Karpas-422 (cell line): ENCODE results near the gene MAPKBP1. TPM values are rescaled to one million over a fixed set of nuclear protein-coding genes. Genes with fewer than 3 reads are reported as not detected.

Source experiments
- DNase-seq: peaks from one replicate; pipeline ENCODE4 v3.0.0-alpha.2; 2015
- H2AFZ ChIP-seq: fragments of 200-600 bp; sonication (generic); 2 replicates; pipeline ENCODE4 v1.6.1; 2014; ENCODE audit warnings: antibody characterized with exemption, low read length, mixed read lengths
- H3K27ac ChIP-seq: fragments of 200-600 bp; sonication (generic); 2 replicates; pipeline ENCODE4 v1.5.1; 2014; ENCODE audit warnings: mild to moderate bottlenecking, low read length, moderate library complexity
- H3K27me3 ChIP-seq: fragments of 200-600 bp; sonication (generic); 2 replicates; pipeline ENCODE4 v1.6.1; 2014; ENCODE audit warnings: low read length, mixed read lengths
- H3K36me3 ChIP-seq: fragments of 200-600 bp; sonication (generic); 2 replicates; pipeline ENCODE4 v1.6.1; 2014; ENCODE audit warnings: low read length, mixed read lengths; ENCODE audit not compliant: insufficient read depth
- H3K4me1 ChIP-seq: fragments of 200-600 bp; sonication (generic); 2 replicates; pipeline ENCODE4 v1.6.1; 2014; ENCODE audit warnings: mild to moderate bottlenecking, low read length, mixed read lengths
- H3K4me2 ChIP-seq: fragments of 200-600 bp; sonication (generic); 2 replicates; pipeline ENCODE4 v1.6.1; 2014; ENCODE audit warnings: low read length, low read depth, mild to moderate bottlenecking; ENCODE audit not compliant: poor library complexity, severe bottlenecking
- H3K4me3 ChIP-seq: fragments of 200-600 bp; sonication (generic); 2 replicates; pipeline ENCODE4 v1.5.1; 2014; ENCODE audit warnings: mild to moderate bottlenecking, antibody characterized with exemption, low read length, mixed read lengths
- H3K79me2 ChIP-seq: fragments of 200-600 bp; sonication (generic); 2 replicates; pipeline ENCODE4 v1.6.1; 2014; ENCODE audit warnings: mild to moderate bottlenecking, low read length, mixed read lengths
- H3K9ac ChIP-seq: fragments of 200-600 bp; sonication (generic); 2 replicates; pipeline ENCODE4 v1.6.0; 2014; ENCODE audit warnings: low read length
- H3K9me2 ChIP-seq: fragments of 200-600 bp; sonication (generic), shearing (Covaris generic); replicated peaks from 2 replicates; pipeline ENCODE4 v1.6.0; 2014; ENCODE audit warnings: mild to moderate bottlenecking, low read length, moderate library complexity; ENCODE audit not compliant: insufficient read depth
- H3K9me3 ChIP-seq: fragments of 300-700, 200-600 bp; sonication (generic); 2 replicates; pipeline ENCODE4 v1.6.1; 2014; ENCODE audit warnings: low read length, mixed read lengths
- H4K20me1 ChIP-seq: fragments of 200-600 bp; sonication (generic); 2 replicates; pipeline ENCODE4 v1.6.1; 2014; ENCODE audit warnings: mild to moderate bottlenecking, antibody characterized with exemption, low read length, low read depth; ENCODE audit not compliant: insufficient read depth
- total RNA-seq: library from RNA; depleted of rRNA; stranded (reverse); fragments of >200 nt; shearing (Covaris generic); gene quantifications from 2 replicates; pipeline ENCODE4 v1.2.3, GENCODE V29; 2014; ENCODE audit warnings: low replicate concordance

The MAPKBP1 gene
- total RNA-seq, 1 experiment from 2014 or later, result 17.8 TPM

GRCh38 chr15:41822471-41822870, 48.2 kb downstream of the MAPKBP1 start:
- H3K79me2 ChIP-seq, result no peaks in the 10 kb centered on the region
- H3K4me2 ChIP-seq, result no peak overlapping the region
- H3K4me1 ChIP-seq, result peaks cover 3% of the 10 kb centered on the region
- no peak overlapping the region for H2AFZ ChIP-seq
- no peaks in the 10 kb centered on the region for H3K27me3 ChIP-seq
- no peaks in the 10 kb centered on the region for H3K9me2 ChIP-seq
- no peak for DNase-seq
- H3K4me3 ChIP-seq, result no peak overlapping the region
- H3K36me3 ChIP-seq, result no peaks in the 10 kb centered on the region
- H3K27ac ChIP-seq, result no peak overlapping the region
- H3K9me3 ChIP-seq, result no peaks in the 10 kb centered on the region
- no peaks in the 10 kb centered on the region for H4K20me1 ChIP-seq
- H3K9ac ChIP-seq, result no peak overlapping the region

GRCh38 chr15:41822957-41823356, 48.7 kb downstream of the MAPKBP1 start:
- DNase-seq, result no peak
- Histone ChIP-seq H3K27ac (no peak overlapping the region), H3K27me3 (no peaks in the 10 kb centered on the region), H4K20me1 (no peaks in the 10 kb centered on the region), H3K36me3 (no peaks in the 10 kb centered on the region), H3K4me2 (no peak overlapping the region), H3K4me1 (peaks cover 5% of the 10 kb centered on the region), H3K79me2 (no peaks in the 10 kb centered on the region), H3K4me3 (no peak overlapping the region), H2AFZ (no peak overlapping the region), H3K9me2 (no peaks in the 10 kb centered on the region), H3K9ac (no peak overlapping the region), H3K9me3 (no peaks in the 10 kb centered on the region)

- H3K27ac ChIP-seq, result no peak overlapping the region
Measured at GRCh38 chr15:41823502-41823901, 49.2 kb downstream of the MAPKBP1 start.

GRCh38 chr15:41824062-41824745, 49.9 kb downstream of the MAPKBP1 start:
- no peak for DNase-seq
- no peak overlapping the region for H2AFZ ChIP-seq
- no peaks in the 10 kb centered on the region for H3K9me3 ChIP-seq
- H3K4me3 ChIP-seq, result no peak overlapping the region
- no peak overlapping the region for H3K9ac ChIP-seq
- no peaks in the 10 kb centered on the region for H3K9me2 ChIP-seq
- no peak overlapping the region for H3K4me2 ChIP-seq
- no peaks in the 10 kb centered on the region for H3K27me3 ChIP-seq
- no peaks in the 10 kb centered on the region for H3K36me3 ChIP-seq
- H3K79me2 ChIP-seq, result no peaks in the 10 kb centered on the region
- H4K20me1 ChIP-seq, result no peaks in the 10 kb centered on the region
- peaks cover 11% of the 10 kb centered on the region for H3K4me1 ChIP-seq
- no peak overlapping the region for H3K27ac ChIP-seq

More at GRCh38 chr15:41823502-41823901, 49.2 kb downstream of the MAPKBP1 start:
- Histone ChIP-seq H3K9me3 (no peaks in the 10 kb centered on the region), H3K4me2 (no peak overlapping the region), H4K20me1 (no peaks in the 10 kb centered on the region), H3K79me2 (no peaks in the 10 kb centered on the region), H2AFZ (no peak overlapping the region), H3K27me3 (no peaks in the 10 kb centered on the region), H3K9ac (no peak overlapping the region), H3K9me2 (no peaks in the 10 kb centered on the region), H3K4me1 (peaks cover 6% of the 10 kb centered on the region), H3K36me3 (no peaks in the 10 kb centered on the region), H3K4me3 (no peak overlapping the region)
- DNase-seq, result no peak

- Histone ChIP-seq H3K4me3 (no peak overlapping the region), H3K79me2 (no peaks in the 10 kb centered on the region), H3K9ac (no peak overlapping the region), H3K4me2 (no peak overlapping the region), H3K9me2 (no peaks in the 10 kb centered on the region), H2AFZ (no peak overlapping the region), H3K4me1 (peaks cover 11% of the 10 kb centered on the region), H3K27me3 (no peaks in the 10 kb centered on the region), H3K36me3 (no peaks in the 10 kb centered on the region), H3K27ac (no peak overlapping the region), H4K20me1 (no peaks in the 10 kb centered on the region), H3K9me3 (no peaks in the 10 kb centered on the region)
- DNase-seq, result no peak
Measured at GRCh38 chr15:41825145-41825544, 50.9 kb downstream of the MAPKBP1 start.

- Histone ChIP-seq H4K20me1 (no peaks in the 10 kb centered on the region), H3K9me2 (no peaks in the 10 kb centered on the region), H3K9ac (no peak overlapping the region), H3K4me1 (peaks cover 11% of the 10 kb centered on the region), H3K9me3 (no peaks in the 10 kb centered on the region), H2AFZ (no peak overlapping the region), H3K27ac (no peak overlapping the region), H3K36me3 (no peaks in the 10 kb centered on the region), H3K4me2 (no peak overlapping the region), H3K79me2 (no peaks in the 10 kb centered on the region), H3K4me3 (no peak overlapping the region), H3K27me3 (no peaks in the 10 kb centered on the region)
- DNase-seq, result no peak
Measured at GRCh38 chr15:41825572-41826535, 51.6 kb downstream of the MAPKBP1 start.

GRCh38 chr15:41827290-41827879, 53.1 kb downstream of the MAPKBP1 start:
- Histone ChIP-seq H3K9ac (peak overlapping the region; percentile 70), H3K9me2 (no peaks in the 10 kb centered on the region), H3K4me1 (peaks cover 13% of the 10 kb centered on the region), H2AFZ (0 out of 2 replicates have a peak overlapping the region, but pooled peaks have one; percentile 23), H3K27ac (no peak overlapping the region), H4K20me1 (no peaks in the 10 kb centered on the region), H3K4me2 (peak overlapping the region; percentile 84), H3K4me3 (peak overlapping the region; percentile 78), H3K27me3 (no peaks in the 10 kb centered on the region), H3K36me3 (no peaks in the 10 kb centered on the region), H3K9me3 (no peaks in the 10 kb centered on the region), H3K79me2 (no peaks in the 10 kb centered on the region)
- DNase-seq, result no peak
